HG02798 (cell line): Measurements from ENCODE around the gene C18orf63.
"Not testable (repeated sequence)": the region's sequence is repeated elsewhere in the genome, so short reads cannot be mapped to it uniquely, and the experiment has no call there.

ENCODE experiments used
- ATAC-seq: cut with Tn5 transposase; IDR thresholded peaks from one replicate; pipeline ENCODE4 v1.9.1; 2021; ENCODE audit warnings: mild to moderate bottlenecking; ENCODE audit not compliant: unreplicated experiment, poor library complexity

The C18orf63 gene

GRCh38 chr18:74316257-74317170, 875 bp downstream of the C18orf63 start:
- no peak for ATAC-seq

- ATAC-seq = no peak
Measured at GRCh38 chr18:74326231-74326630, 10.6 kb downstream of the C18orf63 start.

- ATAC-seq = not testable (repeated sequence)
Measured at GRCh38 chr18:74326791-74327190, 11.2 kb downstream of the C18orf63 start.

GRCh38 chr18:74328206-74328605, 12.6 kb downstream of the C18orf63 start:
- no peak for ATAC-seq

GRCh38 chr18:74329688-74330205, 14.1 kb downstream of the C18orf63 start:
- no peak for ATAC-seq

GRCh38 chr18:74331404-74331803, 15.8 kb downstream of the C18orf63 start:
- no peak for ATAC-seq

GRCh38 chr18:74333091-74333490, 17.5 kb downstream of the C18orf63 start:
- ATAC-seq = no peak

GRCh38 chr18:74334242-74334893, 18.7 kb downstream of the C18orf63 start:
- no peak for ATAC-seq

GRCh38 chr18:74336656-74337055, 21.0 kb downstream of the C18orf63 start:
- ATAC-seq = no peak

GRCh38 chr18:74337155-74337911, 21.7 kb downstream of the C18orf63 start:
- no peak for ATAC-seq

GRCh38 chr18:74337912-74338309, 22.3 kb downstream of the C18orf63 start:
- ATAC-seq = no peak

GRCh38 chr18:74342416-74343043, 26.9 kb downstream of the C18orf63 start:
- ATAC-seq = no peak

GRCh38 chr18:74346206-74346605, 30.6 kb downstream of the C18orf63 start:
- ATAC-seq = no peak

GRCh38 chr18:74348581-74348980, 32.9 kb downstream of the C18orf63 start:
- no peak for ATAC-seq

GRCh38 chr18:74351354-74351753, 35.7 kb downstream of the C18orf63 start:
- ATAC-seq = peak; percentile 56

GRCh38 chr18:74353169-74353775, 37.6 kb downstream of the C18orf63 start:
- peak; percentile 55 for ATAC-seq

- ATAC-seq = peak; percentile 57
Measured at GRCh38 chr18:74356959-74357358, 41.3 kb downstream of the C18orf63 start.

- ATAC-seq = no peak
Measured at GRCh38 chr18:74360852-74361655, 45.4 kb downstream of the C18orf63 start.

GRCh38 chr18:74367905-74368304, 52.3 kb downstream of the C18orf63 start:
- no peak for ATAC-seq
